Measurements from ENCODE around the gene CRLF3.
"Not testable (repeated sequence)": the region's sequence is repeated elsewhere in the genome, so short reads cannot be mapped to it uniquely, and the experiment has no call there.

CRLF3 gene
- total RNA-seq: 111 to 140 (median 127) reads per million in 4 experiments

DNA sequence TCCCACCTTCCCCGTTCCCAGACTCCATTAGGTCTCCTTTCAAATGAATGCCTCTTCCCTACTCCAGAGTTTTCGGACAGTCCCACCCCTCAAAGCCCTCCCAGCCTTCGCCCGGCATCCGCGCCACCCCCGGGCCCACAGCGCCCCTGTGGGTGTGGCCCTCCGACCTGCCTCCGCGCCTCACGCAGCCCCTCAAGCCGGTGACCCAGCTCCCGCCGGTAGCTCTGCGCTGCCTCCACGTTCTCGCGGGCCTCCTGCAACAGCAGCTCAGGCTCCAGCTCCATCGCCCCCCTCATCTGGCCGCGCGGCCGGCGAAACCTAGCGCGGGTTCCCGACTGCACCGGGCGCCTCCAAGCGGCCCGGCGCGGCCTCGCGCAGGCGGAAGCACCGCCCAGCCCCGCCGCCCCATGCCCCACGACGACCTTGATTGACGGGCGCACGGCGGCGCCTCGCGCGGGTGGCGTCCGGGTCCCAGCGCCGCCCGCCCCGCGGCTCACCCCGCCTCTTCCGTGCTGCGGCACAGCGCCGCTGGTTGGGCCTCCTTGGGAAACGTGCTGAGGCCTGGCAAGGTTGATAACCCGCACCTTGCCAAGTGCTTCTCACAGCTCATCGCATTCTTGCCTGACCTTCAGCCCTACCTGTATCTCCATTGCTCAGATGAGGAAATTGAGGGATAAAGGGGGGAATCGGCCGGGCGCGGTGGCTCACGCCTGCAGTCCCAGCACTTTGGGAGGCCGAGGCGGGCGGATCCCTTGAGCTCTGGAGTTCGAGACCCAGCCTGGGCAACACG lies at the start of gene CRLF3:
Gene CRLF3 (minus strand): TSS at position 337 of the 790 bp plus-strand sequence. CDS start 41 bp downstream, at position 296.
- DNase-seq: peak; percentile 80

DNA sequence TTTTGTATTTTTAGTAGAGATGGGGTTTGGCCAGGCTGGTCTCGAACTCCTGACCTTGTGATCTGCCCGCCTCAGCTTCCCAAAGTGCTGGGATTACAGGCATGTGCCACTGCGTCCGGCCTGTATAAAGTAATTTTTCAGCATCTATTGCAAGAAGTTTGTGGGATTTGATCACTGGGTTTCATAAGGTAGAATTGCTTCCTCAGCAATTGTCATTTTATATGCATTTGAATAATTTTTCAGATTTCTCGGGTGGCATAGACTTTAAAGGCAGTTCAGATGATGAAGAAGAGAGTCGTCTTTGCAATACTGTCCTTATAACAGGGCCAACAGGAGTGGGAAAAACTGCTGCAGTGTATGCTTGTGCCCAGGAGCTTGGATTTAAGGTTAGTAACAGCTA lies 44.5 kb upstream of the CRLF3 start:
- no peak for DNase-seq

DNA sequence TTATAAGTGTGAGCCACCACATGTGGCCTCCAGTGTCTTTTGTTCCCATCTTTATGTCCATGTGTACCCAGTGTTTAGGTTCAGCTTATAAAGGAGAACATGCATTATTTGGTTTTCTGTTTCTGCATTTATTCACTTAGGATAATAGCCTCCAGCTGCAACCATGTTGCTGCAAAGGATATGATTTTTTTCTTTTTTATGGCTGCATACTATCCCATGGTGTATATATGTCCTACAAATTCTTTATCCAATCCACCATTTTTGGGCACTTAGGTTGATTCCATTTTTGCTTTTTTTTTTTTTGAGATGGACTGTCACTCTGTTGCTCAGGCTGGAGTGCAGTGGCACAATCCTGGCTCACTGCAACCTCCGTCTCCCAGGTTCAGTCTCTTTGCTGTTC lies 40.1 kb upstream of the CRLF3 start:
- DNase-seq: no peak

GRCh38 chr17:30858556-30859250 lies 34.2 kb upstream of the CRLF3 start:
- DNase-seq: no peak

DNA sequence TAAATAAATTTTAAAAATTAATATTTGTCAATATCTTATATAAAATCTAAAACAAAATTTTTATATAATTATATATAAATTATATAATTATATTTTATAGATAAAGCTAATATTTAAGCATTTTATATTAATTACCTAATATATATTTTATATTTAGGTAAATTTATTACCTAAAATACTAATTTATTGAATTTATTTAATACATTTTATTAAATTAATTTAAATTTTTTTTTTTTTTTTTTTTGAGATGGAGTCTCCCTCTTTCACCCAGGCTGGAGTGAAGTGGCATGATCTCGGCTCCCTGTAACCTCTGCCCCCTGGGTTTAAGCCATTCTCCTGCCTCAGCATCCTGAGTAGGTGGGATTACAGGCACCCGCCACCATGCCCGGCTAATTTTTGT lies 29.7 kb upstream of the CRLF3 start:
- DNase-seq: no peak

DNA sequence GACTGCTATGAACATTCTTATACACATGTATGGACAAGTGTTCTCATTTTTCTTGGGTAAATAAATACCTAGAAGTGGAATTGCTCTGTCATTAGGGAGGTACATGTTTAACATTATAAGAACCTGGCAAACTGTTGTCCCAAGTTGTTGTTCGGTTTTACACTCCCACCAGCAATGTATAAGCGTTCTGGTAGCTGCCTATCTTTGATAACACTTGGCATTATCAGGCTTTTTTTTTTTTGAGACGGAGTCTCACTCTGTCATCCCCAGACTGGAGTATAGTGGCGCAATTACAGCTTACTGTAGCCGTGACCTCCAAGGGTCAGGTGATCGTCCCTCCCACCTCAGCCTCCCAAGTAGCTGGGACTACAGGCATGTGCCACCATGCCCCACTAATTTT lies 23.5 kb upstream of the CRLF3 start:
- DNase-seq: no peak

GRCh38 chr17:30840771-30841170 lies 16.3 kb upstream of the CRLF3 start:
- no peak for DNase-seq

DNA sequence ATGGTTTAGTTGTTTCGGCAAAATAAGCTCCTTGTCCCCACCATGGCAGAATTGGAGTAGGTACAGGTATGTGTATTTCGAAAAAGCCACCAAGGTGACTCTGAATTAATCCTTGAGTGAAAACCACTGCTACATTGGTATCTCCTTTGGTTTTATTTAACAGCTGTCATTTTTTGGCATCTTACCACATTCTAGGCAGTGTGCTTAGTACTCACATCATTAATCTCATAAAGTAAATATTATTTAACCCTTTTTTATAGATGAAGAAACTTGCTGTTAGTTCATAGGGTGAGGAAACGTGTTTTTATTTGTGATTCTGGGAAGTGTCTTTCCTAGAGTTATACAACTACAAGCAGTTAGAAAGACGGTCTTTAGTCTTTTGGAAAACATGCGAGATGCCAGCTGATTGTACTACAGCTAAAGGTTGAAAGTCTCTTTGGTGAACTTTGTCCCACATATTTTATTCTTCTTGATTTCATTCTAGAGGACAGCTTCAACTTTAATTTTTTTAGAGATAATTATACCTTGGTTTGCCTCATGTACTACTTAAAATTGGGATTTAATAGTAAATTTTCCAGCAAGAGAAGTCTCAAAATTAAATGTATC lies 13.8 kb upstream of the CRLF3 start:
- DNase-seq: no peak

DNA sequence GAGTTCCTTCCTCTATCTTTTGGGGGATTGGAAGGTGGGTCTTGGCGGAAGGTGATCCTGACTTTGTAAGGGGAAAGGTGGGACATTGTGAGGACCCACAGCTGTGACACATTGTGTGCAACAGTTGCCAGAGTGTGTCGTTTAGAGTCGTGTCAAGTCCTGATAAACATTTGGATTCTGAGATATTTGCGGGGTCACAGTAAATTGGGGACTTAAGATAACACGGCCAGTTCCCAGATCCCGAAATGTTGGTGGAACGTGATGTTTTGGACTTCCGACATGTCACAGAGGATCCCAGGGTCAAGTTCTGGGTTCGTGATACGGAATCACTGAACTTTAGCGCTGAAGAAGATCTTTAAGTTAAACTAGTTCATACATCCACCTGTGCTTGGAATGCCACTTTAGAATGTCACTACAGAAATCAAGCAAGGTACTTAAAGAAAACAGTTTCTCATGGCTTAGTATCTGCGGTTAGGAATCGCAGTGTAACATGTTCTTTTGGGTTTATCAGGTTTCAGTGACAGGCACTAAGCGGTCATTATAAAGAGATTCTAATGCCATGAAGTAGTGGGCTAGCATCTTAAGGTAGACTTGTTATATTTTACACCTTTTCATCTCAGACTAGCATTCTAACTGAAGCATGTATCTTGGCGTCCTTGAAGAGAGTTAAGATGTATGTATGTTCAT lies 8.1 kb upstream of the CRLF3 start:
- no peak for DNase-seq

- peak; percentile 84 for DNase-seq
Measured at GRCh38 chr17:30831663-30832437, 7.4 kb upstream of the CRLF3 start, which contains the start of gene ATAD5. ATAD5 (plus strand) TSS chr17:30831966; CDS start chr17:30832348, 382 bp downstream.

- no peak for DNase-seq
Measured at GRCh38 chr17:30831257-30831656, 6.8 kb upstream of the CRLF3 start.

DNA sequence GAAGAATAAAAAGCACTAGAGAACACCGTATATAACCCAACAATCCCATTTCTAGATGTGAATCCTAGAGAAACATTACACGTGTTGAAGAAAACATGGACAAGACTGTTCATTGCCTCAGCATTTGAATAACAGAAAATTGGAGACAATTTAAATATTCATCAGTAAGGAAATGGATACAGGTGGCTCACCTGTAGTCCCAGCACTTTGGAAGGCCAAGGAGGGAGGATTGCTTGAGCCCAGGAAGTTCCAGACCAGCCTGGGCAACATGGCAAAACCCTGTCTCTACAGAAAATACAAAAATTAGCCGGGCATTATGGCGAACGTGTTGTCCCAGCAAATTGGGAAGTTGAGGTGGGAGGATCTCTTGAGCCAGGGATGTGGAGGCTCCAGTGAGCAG lies 4.5 kb upstream of the CRLF3 start:
- DNase-seq: no peak

- no peak for DNase-seq
Measured at GRCh38 chr17:30827082-30827481, 2.6 kb upstream of the CRLF3 start.

DNA sequence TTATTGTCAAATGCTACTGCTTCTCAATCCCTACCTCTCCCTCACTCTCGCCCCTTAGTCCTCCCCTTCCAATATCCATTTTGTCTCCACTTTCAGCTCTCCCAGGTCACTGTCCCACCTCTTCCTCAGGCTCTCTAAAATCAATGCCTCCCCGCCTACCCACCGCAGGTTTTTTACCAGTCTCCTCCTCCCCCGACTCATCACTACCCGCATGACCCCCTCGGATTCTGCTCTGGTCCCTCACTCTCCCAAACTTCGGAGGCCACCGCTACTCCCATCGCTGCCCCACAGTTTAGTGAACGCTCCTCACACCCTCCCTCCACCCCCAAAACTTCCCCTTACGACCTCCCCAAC lies 513 bp downstream of the CRLF3 start:
- no peak for DNase-seq

DNA sequence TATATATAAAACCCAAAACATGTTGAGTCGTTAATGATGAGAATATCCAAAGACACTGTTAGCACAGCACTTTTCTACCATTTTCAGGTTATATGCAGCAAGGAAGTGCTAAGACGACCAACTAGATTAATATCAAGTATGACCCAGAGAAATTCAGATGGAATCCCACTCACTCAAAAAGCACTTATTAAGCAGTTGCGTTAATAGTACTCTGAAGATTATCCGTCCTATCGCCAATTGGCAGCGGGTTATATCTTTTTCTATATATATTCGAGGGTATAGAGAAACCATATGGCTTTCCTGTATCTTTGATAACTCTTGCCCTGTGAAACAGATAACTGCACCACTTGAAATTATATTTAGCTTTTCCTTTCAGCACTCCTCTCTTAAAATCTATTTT lies 1.1 kb downstream of the CRLF3 start:
- DNase-seq: no peak

DNA sequence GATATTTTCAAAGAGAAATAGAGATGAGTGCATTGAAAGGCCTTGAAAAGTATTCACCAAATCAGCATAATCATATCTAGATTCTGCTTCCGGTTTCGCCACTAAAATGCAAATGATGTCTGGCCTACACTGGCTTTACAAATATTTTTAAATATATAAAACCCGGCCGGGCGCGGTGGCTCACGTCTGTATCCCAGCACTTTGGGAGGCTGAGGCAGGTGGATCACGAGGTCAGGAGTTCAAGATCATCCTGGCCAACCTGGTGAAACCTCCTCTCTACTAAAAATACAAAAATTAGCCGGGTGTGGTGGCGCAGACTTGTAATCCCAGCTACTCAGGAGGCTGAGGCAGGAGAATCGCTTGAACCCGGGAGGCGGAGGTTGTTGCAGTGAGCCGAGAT lies 1.6 kb downstream of the CRLF3 start:
- not testable (repeated sequence) for DNase-seq

- no peak for DNase-seq
Measured at GRCh38 chr17:30821871-30822723, 2.4 kb downstream of the CRLF3 start.

DNA sequence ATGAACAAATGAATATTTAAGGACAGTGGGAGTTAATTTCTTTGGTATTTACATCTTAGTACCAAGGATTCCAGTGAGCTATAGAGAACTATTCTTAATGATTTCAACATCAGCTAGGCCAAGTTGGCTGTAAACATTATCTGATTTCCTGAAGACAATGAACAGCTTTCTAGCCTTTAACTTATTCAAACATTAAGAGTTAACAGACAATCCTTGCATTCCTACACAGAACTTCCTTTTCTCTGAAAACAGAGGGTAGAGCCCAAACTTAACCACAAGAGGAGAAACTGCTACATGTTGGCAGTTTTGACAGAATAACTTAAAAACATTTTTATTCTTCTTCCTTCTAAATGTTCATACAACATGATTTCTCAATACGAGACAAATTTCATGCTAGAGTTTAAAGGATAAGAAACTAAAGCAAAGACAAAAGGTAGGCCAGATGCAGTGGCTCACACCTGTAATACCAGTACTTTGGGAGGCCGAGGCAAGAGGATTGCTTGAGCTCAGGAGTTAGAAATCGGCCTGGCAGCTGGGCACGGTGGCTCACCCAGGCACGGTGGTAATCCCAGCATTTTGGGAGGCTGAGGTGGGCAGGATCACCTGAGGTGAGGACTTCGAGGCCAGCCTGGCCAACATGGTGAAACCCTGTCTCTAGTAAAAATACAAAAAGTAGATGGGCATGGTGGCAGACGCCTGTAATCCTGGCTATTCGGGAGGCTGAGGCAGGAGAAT lies 4.4 kb downstream of the CRLF3 start:
- DNase-seq: no peak

- DNase-seq: no peak
Measured at GRCh38 chr17:30816165-30816564, 8.3 kb downstream of the CRLF3 start.

DNA sequence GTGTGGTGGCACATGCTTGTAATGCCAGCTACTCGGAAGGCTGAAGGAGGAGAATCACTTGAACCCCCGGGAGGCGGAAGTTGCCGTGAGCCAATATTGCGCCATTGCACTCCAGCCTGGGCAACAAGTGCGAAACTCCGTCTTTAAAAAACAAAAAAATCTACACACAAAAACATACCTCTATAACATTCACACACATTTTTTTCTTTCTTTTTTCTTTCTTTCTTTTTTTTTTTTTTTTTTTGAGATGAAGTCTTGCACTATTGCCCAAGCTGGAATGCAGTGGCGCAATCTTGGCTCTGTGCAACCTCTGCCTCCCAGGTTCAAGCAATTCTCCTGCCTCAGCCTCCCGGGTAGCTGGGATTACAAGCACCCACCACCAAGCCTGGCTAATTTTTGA lies 9.6 kb downstream of the CRLF3 start:
- not testable (repeated sequence) for DNase-seq

GRCh38 chr17:30814236-30814635 lies 10.3 kb downstream of the CRLF3 start:
- not testable (repeated sequence) for DNase-seq
